ENCODE measurements around the gene OPN5. TPM values are rescaled to one million over a fixed set of nuclear protein-coding genes. Genes with fewer than 3 reads are reported as not detected.

Gene OPN5
- total RNA-seq, 1 donor from 2014 or later, result not detected

GRCh38 chr6:47759364-47759763 lies 22.5 kb upstream of the OPN5 start:
- Histone ChIP-seq H3K4me3 (ENCODE audit: low read depth, low read length) (no peak overlapping the region), H3K27me3 (ENCODE audit: control insufficient read depth, insufficient read depth, low read length) (no peaks in the 10 kb centered on the region), H3K36me3 (ENCODE audit: control insufficient read depth, insufficient read depth, low read length) (no peaks in the 10 kb centered on the region)
- no peak for DNase-seq (ENCODE audit: low read depth)
- TF ChIP-seq, protein P1, sequence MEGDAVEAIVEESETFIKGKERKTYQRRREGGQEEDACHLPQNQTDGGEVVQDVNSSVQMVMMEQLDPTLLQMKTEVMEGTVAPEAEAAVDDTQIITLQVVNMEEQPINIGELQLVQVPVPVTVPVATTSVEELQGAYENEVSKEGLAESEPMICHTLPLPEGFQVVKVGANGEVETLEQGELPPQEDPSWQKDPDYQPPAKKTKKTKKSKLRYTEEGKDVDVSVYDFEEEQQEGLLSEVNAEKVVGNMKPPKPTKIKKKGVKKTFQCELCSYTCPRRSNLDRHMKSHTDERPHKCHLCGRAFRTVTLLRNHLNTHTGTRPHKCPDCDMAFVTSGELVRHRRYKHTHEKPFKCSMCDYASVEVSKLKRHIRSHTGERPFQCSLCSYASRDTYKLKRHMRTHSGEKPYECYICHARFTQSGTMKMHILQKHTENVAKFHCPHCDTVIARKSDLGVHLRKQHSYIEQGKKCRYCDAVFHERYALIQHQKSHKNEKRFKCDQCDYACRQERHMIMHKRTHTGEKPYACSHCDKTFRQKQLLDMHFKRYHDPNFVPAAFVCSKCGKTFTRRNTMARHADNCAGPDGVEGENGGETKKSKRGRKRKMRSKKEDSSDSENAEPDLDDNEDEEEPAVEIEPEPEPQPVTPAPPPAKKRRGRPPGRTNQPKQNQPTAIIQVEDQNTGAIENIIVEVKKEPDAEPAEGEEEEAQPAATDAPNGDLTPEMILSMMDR (IDR thresholded peaks at IDR 0.05; ENCODE audit: insufficient read depth, low read length, poor library complexity, severe bottlenecking), result no peak

DNA sequence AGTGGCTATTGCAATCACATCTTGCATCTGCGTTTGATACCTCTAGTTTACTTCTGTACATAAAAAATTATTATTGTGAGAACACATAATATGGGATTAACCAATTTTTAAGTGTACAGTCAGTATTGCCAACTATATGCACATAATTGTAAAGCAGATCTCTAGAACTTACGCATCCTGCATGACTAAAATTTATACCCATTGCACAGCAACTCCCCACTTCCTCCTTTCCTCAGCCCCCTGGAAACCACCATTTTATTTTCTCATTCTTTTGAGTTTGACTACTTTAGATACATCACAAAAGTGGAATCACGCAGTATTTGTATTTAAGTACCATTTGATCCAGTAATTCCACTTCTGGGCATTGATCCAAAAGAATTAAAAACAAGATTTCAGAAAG lies 19.3 kb upstream of the OPN5 start:
- TF ChIP-seq, protein P1 (IDR thresholded peaks at IDR 0.05; ENCODE audit: insufficient read depth, low read length, poor library complexity, severe bottlenecking), result no peak
- no peaks in the 10 kb centered on the region for H3K27me3 ChIP-seq (ENCODE audit: control insufficient read depth, insufficient read depth, low read length)
- no peaks in the 10 kb centered on the region for H3K36me3 ChIP-seq (ENCODE audit: control insufficient read depth, insufficient read depth, low read length)
- DNase-seq (ENCODE audit: low read depth), result no peak
- H3K4me3 ChIP-seq (ENCODE audit: low read depth, low read length), result no peak overlapping the region

GRCh38 chr6:47766445-47766844 lies 15.4 kb upstream of the OPN5 start:
- Histone ChIP-seq H3K36me3 (ENCODE audit: control insufficient read depth, insufficient read depth, low read length) (no peaks in the 10 kb centered on the region), H3K4me3 (ENCODE audit: low read depth, low read length) (no peak overlapping the region), H3K27me3 (ENCODE audit: control insufficient read depth, insufficient read depth, low read length) (no peaks in the 10 kb centered on the region)
- TF ChIP-seq, protein P1 (IDR thresholded peaks at IDR 0.05; ENCODE audit: insufficient read depth, low read length, poor library complexity, severe bottlenecking), result no peak
- DNase-seq (ENCODE audit: low read depth), result no peak

DNA sequence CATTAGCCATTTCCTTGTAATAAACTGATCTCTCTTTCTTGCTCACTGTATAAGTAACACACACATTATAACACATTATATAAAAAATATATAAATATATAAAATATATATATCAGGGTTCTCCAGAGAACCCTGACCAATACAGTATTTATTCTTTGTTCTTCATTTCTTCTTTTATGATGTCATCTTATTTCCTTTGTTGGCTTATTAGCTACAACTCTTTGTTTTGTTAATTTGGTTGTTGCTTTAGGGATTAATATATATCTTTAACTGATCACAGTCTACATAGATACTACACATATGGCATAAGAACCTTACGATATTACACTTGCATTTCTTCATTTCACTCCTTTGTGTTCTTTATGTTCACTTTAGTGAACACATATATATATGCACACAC lies 14.7 kb upstream of the OPN5 start:
- no peak overlapping the region for H3K4me3 ChIP-seq (ENCODE audit: low read depth, low read length)
- no peaks in the 10 kb centered on the region for H3K36me3 ChIP-seq (ENCODE audit: control insufficient read depth, insufficient read depth, low read length)
- TF ChIP-seq, protein P1 (IDR thresholded peaks at IDR 0.05; ENCODE audit: insufficient read depth, low read length, poor library complexity, severe bottlenecking), result no peak
- DNase-seq (ENCODE audit: low read depth), result no peak
- H3K27me3 ChIP-seq (ENCODE audit: control insufficient read depth, insufficient read depth, low read length), result no peaks in the 10 kb centered on the region

DNA sequence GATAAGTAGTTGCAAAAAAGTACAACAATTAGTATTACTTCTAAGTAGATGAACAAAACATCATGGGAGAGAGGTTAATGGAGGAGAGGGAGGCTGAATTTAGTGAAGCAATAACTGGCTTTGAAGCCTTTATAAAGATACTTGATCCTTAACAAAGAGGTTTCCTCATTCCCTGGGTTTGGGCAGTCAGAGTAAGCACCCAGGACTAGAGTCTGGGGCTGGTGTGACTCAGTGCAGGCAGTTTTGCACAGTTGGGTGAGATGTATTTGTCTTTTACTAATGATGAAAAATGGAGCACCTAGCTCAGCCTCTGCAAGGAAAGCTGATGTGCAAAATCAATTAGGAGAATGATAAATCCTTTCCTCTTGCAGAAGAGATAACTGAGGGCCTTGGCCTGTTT lies 11.8 kb upstream of the OPN5 start:
- Histone ChIP-seq H3K4me3 (ENCODE audit: low read depth, low read length) (no peak overlapping the region), H3K36me3 (ENCODE audit: control insufficient read depth, insufficient read depth, low read length) (no peaks in the 10 kb centered on the region), H3K27me3 (ENCODE audit: control insufficient read depth, insufficient read depth, low read length) (no peaks in the 10 kb centered on the region)
- no peak for DNase-seq (ENCODE audit: low read depth)
- TF ChIP-seq, protein P1 (IDR thresholded peaks at IDR 0.05; ENCODE audit: insufficient read depth, low read length, poor library complexity, severe bottlenecking), result no peak

- no peak overlapping the region for H3K4me3 ChIP-seq (ENCODE audit: low read depth, low read length)
- no peaks in the 10 kb centered on the region for H3K36me3 ChIP-seq (ENCODE audit: control insufficient read depth, insufficient read depth, low read length)
- no peaks in the 10 kb centered on the region for H3K27me3 ChIP-seq (ENCODE audit: control insufficient read depth, insufficient read depth, low read length)
- DNase-seq (ENCODE audit: low read depth), result no peak
- TF ChIP-seq, protein P1 (IDR thresholded peaks at IDR 0.05; ENCODE audit: insufficient read depth, low read length, poor library complexity, severe bottlenecking), result no peak
These were observed 9.5 kb upstream of the OPN5 start for GRCh38 chr6:47772359-47772758.

Data from kidney epithelial cell (primary cell).